ENCODE measurements around the gene SRSF3. TPM values are rescaled to one million over a fixed set of nuclear protein-coding genes. Genes with fewer than 3 reads are reported as not detected.

Gene SRSF3
- total and polyA plus RNA-seq, 9 of the 15 experiments (the other 6 are each of a cell fraction or from before 2014, with no cell fraction given): 337 to 1,200 (median 518) TPM

DNA sequence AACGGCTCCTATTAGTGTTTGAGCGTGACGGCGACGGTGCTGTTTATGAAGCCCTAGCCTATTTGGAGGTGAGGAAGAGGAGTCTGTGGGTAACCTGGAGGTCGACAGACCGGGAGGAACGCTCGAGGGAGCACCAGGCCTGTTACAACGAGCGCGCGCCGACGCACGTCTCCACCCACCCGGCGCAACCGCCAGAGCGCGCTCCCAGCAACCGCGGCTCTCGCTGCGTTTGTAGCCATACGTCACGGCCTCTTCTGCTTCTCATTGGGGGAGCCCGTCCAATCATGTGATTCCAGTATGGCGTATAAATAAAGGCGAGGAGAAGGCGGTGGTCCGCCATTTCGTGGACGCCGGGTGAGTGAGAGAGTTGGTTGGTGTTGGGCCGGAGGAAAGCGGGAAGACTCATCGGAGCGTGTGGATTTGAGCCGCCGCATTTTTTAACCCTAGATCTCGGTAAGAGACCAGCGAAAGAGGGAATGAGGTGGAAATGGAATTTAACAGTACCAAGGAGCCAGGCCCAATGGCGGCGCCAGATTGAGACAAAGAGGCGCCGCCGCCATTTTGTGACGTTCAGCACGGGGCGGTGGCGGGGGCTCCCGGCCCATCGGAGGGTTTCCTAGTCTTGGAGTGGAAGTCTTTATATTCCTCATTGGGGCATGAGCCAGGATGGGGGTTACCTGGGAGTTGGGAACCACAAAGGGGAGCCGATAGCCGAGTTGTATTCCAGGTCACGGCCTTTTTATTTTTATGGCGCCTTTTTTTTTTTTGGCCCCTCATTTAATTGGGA lies at the start of gene SRSF3 (continued):
- TF ChIP-seq, protein P1, sequence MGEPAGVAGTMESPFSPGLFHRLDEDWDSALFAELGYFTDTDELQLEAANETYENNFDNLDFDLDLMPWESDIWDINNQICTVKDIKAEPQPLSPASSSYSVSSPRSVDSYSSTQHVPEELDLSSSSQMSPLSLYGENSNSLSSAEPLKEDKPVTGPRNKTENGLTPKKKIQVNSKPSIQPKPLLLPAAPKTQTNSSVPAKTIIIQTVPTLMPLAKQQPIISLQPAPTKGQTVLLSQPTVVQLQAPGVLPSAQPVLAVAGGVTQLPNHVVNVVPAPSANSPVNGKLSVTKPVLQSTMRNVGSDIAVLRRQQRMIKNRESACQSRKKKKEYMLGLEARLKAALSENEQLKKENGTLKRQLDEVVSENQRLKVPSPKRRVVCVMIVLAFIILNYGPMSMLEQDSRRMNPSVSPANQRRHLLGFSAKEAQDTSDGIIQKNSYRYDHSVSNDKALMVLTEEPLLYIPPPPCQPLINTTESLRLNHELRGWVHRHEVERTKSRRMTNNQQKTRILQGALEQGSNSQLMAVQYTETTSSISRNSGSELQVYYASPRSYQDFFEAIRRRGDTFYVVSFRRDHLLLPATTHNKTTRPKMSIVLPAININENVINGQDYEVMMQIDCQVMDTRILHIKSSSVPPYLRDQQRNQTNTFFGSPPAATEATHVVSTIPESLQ (CRISPR knock-in tag; IDR thresholded peaks at IDR 0.05): 0 out of 2 replicates have a peak, but pooled peaks have one; percentile 60
- TF ChIP-seq NR1H2 (CRISPR knock-in tag; IDR thresholded peaks at IDR 0.05) (peak; percentile 89), CSDE1 (IDR thresholded peaks at IDR 0.05) (peak; percentile 82 to 91), ZNF583 (CRISPR knock-in tag; IDR thresholded peaks at IDR 0.05) (peak; percentile 20; the same call in 1 of the 2 replicates), GATAD2A (IDR thresholded peaks at IDR 0.05) (peak; percentile 98), KDM2B (CRISPR knock-in tag; IDR thresholded peaks at IDR 0.05) (peak; percentile 65; the same call in 1 of the 2 replicates), BCLAF1 (IDR thresholded peaks at IDR 0.05; ENCODE audit: borderline replicate concordance in 1 of 2, control insufficient read depth in 1 of 2, low read depth in 2 of 2, low read length in 1 of 2) (peak; percentile 34 to 83; a peak in 1 of 4 replicates), RBM17 (IDR thresholded peaks at IDR 0.05; ENCODE audit: borderline replicate concordance, low read depth, low read length) (no peak), ZNF57 (CRISPR knock-in tag; IDR thresholded peaks at IDR 0.05) (peak; percentile 74; the same call in 1 of the 2 replicates), ZNF778 (CRISPR knock-in tag; IDR thresholded peaks at IDR 0.05) (no peak), ZNF444 (CRISPR knock-in tag; IDR thresholded peaks at IDR 0.05) (no peak), HSF4 (CRISPR knock-in tag; IDR thresholded peaks at IDR 0.05; ENCODE audit: borderline replicate concordance) (no peak), KDM5B (IDR thresholded peaks at IDR 0.05; ENCODE audit: insufficient replicate concordance, low read depth, low read length) (peak; percentile 100), PCBP2 (IDR thresholded peaks at IDR 0.05; ENCODE audit: low read depth, low read length, poor library complexity, severe bottlenecking) (peak; percentile 26), ZNF140 (CRISPR knock-in tag; IDR thresholded peaks at IDR 0.05) (no peak)
- TF ChIP-seq, protein P2, sequence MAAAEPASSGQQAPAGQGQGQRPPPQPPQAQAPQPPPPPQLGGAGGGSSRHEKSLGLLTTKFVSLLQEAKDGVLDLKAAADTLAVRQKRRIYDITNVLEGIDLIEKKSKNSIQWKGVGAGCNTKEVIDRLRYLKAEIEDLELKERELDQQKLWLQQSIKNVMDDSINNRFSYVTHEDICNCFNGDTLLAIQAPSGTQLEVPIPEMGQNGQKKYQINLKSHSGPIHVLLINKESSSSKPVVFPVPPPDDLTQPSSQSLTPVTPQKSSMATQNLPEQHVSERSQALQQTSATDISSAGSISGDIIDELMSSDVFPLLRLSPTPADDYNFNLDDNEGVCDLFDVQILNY (CRISPR knock-in tag; IDR thresholded peaks at IDR 0.05): peak; percentile 63; the same call in 1 of the 2 replicates
- TF ChIP-seq, protein P3, sequence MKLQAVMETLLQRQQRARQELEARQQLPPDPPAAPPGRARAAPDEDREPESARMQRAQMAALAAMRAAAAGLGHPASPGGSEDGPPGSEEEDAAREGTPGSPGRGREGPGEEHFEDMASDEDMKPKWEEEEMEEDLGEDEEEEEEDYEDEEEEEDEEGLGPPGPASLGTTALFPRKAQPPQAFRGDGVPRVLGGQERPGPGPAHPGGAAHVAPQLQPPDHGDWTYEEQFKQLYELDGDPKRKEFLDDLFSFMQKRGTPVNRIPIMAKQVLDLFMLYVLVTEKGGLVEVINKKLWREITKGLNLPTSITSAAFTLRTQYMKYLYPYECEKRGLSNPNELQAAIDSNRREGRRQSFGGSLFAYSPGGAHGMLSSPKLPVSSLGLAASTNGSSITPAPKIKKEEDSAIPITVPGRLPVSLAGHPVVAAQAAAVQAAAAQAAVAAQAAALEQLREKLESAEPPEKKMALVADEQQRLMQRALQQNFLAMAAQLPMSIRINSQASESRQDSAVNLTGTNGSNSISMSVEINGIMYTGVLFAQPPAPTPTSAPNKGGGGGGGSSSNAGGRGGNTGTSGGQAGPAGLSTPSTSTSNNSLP (IDR thresholded peaks at IDR 0.05; ENCODE audit: borderline replicate concordance, low read depth, low read length): peak; percentile 53; the same call in 1 of the 2 replicates
- TF ChIP-seq, protein P4, sequence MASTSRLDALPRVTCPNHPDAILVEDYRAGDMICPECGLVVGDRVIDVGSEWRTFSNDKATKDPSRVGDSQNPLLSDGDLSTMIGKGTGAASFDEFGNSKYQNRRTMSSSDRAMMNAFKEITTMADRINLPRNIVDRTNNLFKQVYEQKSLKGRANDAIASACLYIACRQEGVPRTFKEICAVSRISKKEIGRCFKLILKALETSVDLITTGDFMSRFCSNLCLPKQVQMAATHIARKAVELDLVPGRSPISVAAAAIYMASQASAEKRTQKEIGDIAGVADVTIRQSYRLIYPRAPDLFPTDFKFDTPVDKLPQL (IDR thresholded peaks at IDR 0.05; ENCODE audit: extremely low read depth, insufficient read length): peak; percentile 97
